Measurements from ENCODE around the gene FCMR.

GRCh38 chr1:206860165-206860564, 61.6 kb downstream of the FCMR start:
- TF ChIP-seq EP300 (IDR thresholded peaks at IDR 0.05) (no peak), POLR2A (IDR thresholded peaks at IDR 0.05) (no peak)

Measured in tibial nerve (tissue), 3 donors.